Tibial artery (tissue), 4 donors: ENCODE measurements around the gene PHLDB1.

Experiments
- DNase-seq, 2 donors: peaks; one replicate each; pipeline ENCODE4 v3.0.0-alpha.2; 2019
- H3K27ac ChIP-seq, 2 donors: fragments of 200-600 bp; sonication (generic) in 1 of 2; 1 replicate in 1 of 2; 2 replicates in 1 of 2; pipeline ENCODE4 v1.5.1; 2018 to 2019; ENCODE audit warnings: mild to moderate bottlenecking in 1 of 2
- H3K27me3 ChIP-seq, 2 donors: fragments of 200-600 bp; sonication (generic) in 1 of 2; one replicate each; pipeline versions ENCODE4 v1.5.1 to v1.6.0; 2016 to 2019
- H3K36me3 ChIP-seq, 3 donors: fragments of 200-600 bp; sonication (generic) in 2 of 3; one replicate each; pipeline ENCODE4 v1.5.1; 2016 to 2019; ENCODE audit warnings: mild to moderate bottlenecking in 2 of 3
- H3K4me1 ChIP-seq, 4 donors: fragments of 200-600 bp; sonication (generic) in 2 of 4; 1 replicate in 3 of 4; 2 replicates in 1 of 4; pipeline ENCODE4 v1.5.1; 2016 to 2019
- H3K4me3 ChIP-seq, 2 donors: fragments of 200-600 bp; sonication (generic) in 1 of 2; 1 replicate in 1 of 2; 2 replicates in 1 of 2; pipeline ENCODE4 v1.5.1; 2018 to 2019; ENCODE audit warnings: mild to moderate bottlenecking in 2 of 2
- H3K9me3 ChIP-seq, 3 donors: fragments of 200-600 bp; sonication (generic) in 1 of 3; one replicate each; pipeline ENCODE4 v1.5.1; 2016 to 2019
- CTCF ChIP-seq, 2 experiments: fragments of 200-600 bp in 1 of 2; fragments of 450-650 bp in 1 of 2; IDR thresholded peaks; one replicate each; pipeline ENCODE4 v1.5.1; 2017 to 2019; ENCODE audit warnings: antibody characterized with exemption in 2 of 2, mild to moderate bottlenecking in 1 of 2, moderate library complexity in 1 of 2
- intact Hi-C: fragments of 100-400 bp; cut with DNase I; formaldehyde crosslinking; loops from one replicate; pipeline ENCODE4 v1.15.0; 2023; ENCODE audit warnings: low total_unique reads

PHLDB1 gene

GRCh38 chr11:118653684-118654390 is 46.4 kb downstream of the PHLDB1 start:
- H3K27ac ChIP-seq: no peak overlapping the region
- DNase-seq: peak in 1 of 2 donors; percentile 35
- no peaks in the 10 kb centered on the region for H3K9me3 ChIP-seq
- no peaks in the 10 kb centered on the region for H3K27me3 ChIP-seq
- no peak for TF ChIP-seq CTCF (IDR thresholded peaks at IDR 0.05)
- H3K4me3 ChIP-seq: no peak overlapping the region
- H3K36me3 ChIP-seq: peaks cover 40 to 95% (median 83%) of the 10 kb centered on the region in 3 donors
- intact Hi-C loops: no loop called here
- H3K4me1 ChIP-seq: peaks cover 0 to 4% (median under 1%) of the 10 kb centered on the region in 4 donors

- peak in 1 of 2 donors; percentile 61 for DNase-seq
- H3K27ac ChIP-seq: no peak overlapping the region
- no peak for TF ChIP-seq CTCF (IDR thresholded peaks at IDR 0.05)
- H3K36me3 ChIP-seq: peaks cover 27 to 77% (median 65%) of the 10 kb centered on the region in 3 donors
- H3K4me3 ChIP-seq: no peak overlapping the region
- H3K4me1 ChIP-seq: peaks cover 0 to 17% (median 8%) of the 10 kb centered on the region in 4 donors
- H3K27me3 ChIP-seq: no peaks in the 10 kb centered on the region
- H3K9me3 ChIP-seq: no peaks in the 10 kb centered on the region
- intact Hi-C loops: loop anchor here (5.0 kb wide), 1 partner anchor 63 kb away; no protein-coding TSS in a partner anchor
Observed at GRCh38 chr11:118655486-118656190, 48.2 kb downstream of the PHLDB1 start.

- H3K27ac ChIP-seq: no peak overlapping the region
- DNase-seq: peak in 1 of 2 donors; percentile 52
- no peak for TF ChIP-seq CTCF (IDR thresholded peaks at IDR 0.05)
- intact Hi-C loops: loop anchor here (5.0 kb wide), 1 partner anchor 64 kb away; no protein-coding TSS in a partner anchor
- H3K27me3 ChIP-seq: peaks cover 0 to under 1% of the 10 kb centered on the region in 2 donors
- no peaks in the 10 kb centered on the region for H3K9me3 ChIP-seq
- H3K4me3 ChIP-seq: no peak overlapping the region
- H3K36me3 ChIP-seq: peaks cover 19 to 67% (median 55%) of the 10 kb centered on the region in 3 donors
- H3K4me1 ChIP-seq: peaks cover 0 to 17% (median 8%) of the 10 kb centered on the region in 4 donors
Observed at GRCh38 chr11:118656563-118657165, 49.2 kb downstream of the PHLDB1 start.

GRCh38 chr11:118657238-118657637 is 49.8 kb downstream of the PHLDB1 start:
- Histone ChIP-seq H3K27ac (no peak overlapping the region), H3K4me3 (no peak overlapping the region), H3K4me1 (peaks cover 0 to 17% (median 8%) of the 10 kb centered on the region in 4 donors), H3K27me3 (peaks cover 0 to 6% of the 10 kb centered on the region in 2 donors), H3K9me3 (no peaks in the 10 kb centered on the region), H3K36me3 (peaks cover 13 to 61% (median 49%) of the 10 kb centered on the region in 3 donors)
- TF ChIP-seq CTCF (IDR thresholded peaks at IDR 0.05): no peak
- intact Hi-C loops: loop anchor here (5.0 kb wide), 1 partner anchor 65 kb away; no protein-coding TSS in a partner anchor
- DNase-seq: no peak

GRCh38 chr11:118657709-118658428 is 50.5 kb downstream of the PHLDB1 start:
- no peak for TF ChIP-seq CTCF (IDR thresholded peaks at IDR 0.05)
- Histone ChIP-seq H3K27me3 (peaks cover 0 to 7% of the 10 kb centered on the region in 2 donors), H3K4me3 (no peak overlapping the region), H3K36me3 (peaks cover 11 to 55% (median 43%) of the 10 kb centered on the region in 3 donors), H3K4me1 (peaks cover 0 to 17% (median 8%) of the 10 kb centered on the region in 4 donors), H3K9me3 (no peaks in the 10 kb centered on the region), H3K27ac (no peak overlapping the region)
- intact Hi-C loops: loop anchor here (5.0 kb wide), 1 partner anchor 66 kb away; no protein-coding TSS in a partner anchor
- peak in 1 of 2 donors; percentile 64 for DNase-seq
